Hepatocyte (in vitro differentiated cells): Measurements from ENCODE around the gene SLC27A3.
"Not testable (repeated sequence)": the region's sequence is repeated elsewhere in the genome, so short reads cannot be mapped to it uniquely, and the experiment has no call there.

ENCODE experiments used
- EZH2 ChIP-seq: fragments of 200-600 bp; sonication (generic); IDR thresholded peaks from 2 replicates; pipeline ENCODE4 v1.6.1; 2016; ENCODE audit warnings: antibody characterized with exemption, mild to moderate bottlenecking, borderline replicate concordance
- TF ChIP-seq, protein P1 (sequence below): fragments of 200-600 bp; sonication (generic); IDR thresholded peaks from 2 replicates; pipeline ENCODE4 v1.5.1; 2016; ENCODE audit warnings: antibody characterized with exemption, mild to moderate bottlenecking; ENCODE audit not compliant: poor library complexity

DNA sequence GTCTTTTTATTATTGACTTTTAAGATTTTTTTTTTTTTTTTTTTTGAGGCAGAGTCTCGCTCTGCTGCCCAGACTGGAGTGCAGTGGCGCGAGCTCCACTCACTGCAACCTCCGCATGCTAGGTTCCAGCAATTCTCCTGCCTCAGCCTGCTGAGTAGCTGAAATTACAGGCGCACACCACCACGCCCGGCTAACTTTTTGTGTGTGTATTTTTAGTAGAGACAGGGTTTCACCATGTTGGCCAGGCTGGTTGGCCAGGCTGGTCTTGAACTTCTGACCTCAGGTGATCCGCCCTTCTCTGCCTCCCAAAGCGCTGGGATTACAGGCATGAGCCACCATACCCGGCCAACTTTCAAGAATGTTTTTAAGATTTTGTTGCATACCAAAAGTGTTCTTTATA, 8.5 kb upstream of the SLC27A3 start:
- TF ChIP-seq, protein P1, sequence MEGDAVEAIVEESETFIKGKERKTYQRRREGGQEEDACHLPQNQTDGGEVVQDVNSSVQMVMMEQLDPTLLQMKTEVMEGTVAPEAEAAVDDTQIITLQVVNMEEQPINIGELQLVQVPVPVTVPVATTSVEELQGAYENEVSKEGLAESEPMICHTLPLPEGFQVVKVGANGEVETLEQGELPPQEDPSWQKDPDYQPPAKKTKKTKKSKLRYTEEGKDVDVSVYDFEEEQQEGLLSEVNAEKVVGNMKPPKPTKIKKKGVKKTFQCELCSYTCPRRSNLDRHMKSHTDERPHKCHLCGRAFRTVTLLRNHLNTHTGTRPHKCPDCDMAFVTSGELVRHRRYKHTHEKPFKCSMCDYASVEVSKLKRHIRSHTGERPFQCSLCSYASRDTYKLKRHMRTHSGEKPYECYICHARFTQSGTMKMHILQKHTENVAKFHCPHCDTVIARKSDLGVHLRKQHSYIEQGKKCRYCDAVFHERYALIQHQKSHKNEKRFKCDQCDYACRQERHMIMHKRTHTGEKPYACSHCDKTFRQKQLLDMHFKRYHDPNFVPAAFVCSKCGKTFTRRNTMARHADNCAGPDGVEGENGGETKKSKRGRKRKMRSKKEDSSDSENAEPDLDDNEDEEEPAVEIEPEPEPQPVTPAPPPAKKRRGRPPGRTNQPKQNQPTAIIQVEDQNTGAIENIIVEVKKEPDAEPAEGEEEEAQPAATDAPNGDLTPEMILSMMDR: not testable (repeated sequence)
- TF ChIP-seq EZH2: not testable (repeated sequence)
